OCI-LY1 (cell line): ENCODE results near the gene KCTD13.

Experiments used
- H2AFZ ChIP-seq: fragments of 200-600 bp; sonication (generic), shearing (Covaris generic); 2 replicates; pipeline ENCODE4 v1.6.0; 2014; ENCODE audit warnings: antibody characterized with exemption, mild to moderate bottlenecking, low read length
- H3F3A ChIP-seq: fragments of 200-600 bp; sonication (generic), shearing (Covaris generic); 2 replicates; pipeline ENCODE4 v1.6.0; 2014; ENCODE audit warnings: mild to moderate bottlenecking, antibody characterized with exemption, low read length, moderate library complexity; ENCODE audit not compliant: insufficient read depth
- H3K27ac ChIP-seq: fragments of 200-600 bp; sonication (generic); 2 replicates; pipeline ENCODE4 v1.5.1; 2014; ENCODE audit warnings: low read length, mixed run types, mild to moderate bottlenecking, low read depth; ENCODE audit not compliant: poor library complexity, severe bottlenecking
- H3K27me3 ChIP-seq: fragments of 200-600 bp; sonication (generic); 2 replicates; pipeline ENCODE4 v1.6.0; 2014; ENCODE audit warnings: antibody characterized with exemption, mild to moderate bottlenecking, low read length, moderate library complexity; ENCODE audit not compliant: insufficient read depth
- H3K36me3 ChIP-seq: fragments of 200-600 bp; sonication (generic); 2 replicates; pipeline ENCODE4 v1.6.1; 2014; ENCODE audit warnings: mild to moderate bottlenecking, antibody characterized with exemption, low read length, moderate library complexity, mixed read lengths; ENCODE audit not compliant: insufficient read depth
- H3K4me1 ChIP-seq: fragments of 200-600 bp; sonication (generic); 2 replicates; pipeline ENCODE4 v1.5.1; 2014; ENCODE audit warnings: mild to moderate bottlenecking, low read length, moderate library complexity; ENCODE audit not compliant: insufficient read depth, severe bottlenecking
- H3K4me2 ChIP-seq: fragments of 200-600 bp; sonication (generic), shearing (Covaris generic); 2 replicates; pipeline ENCODE4 v1.6.1; 2014; ENCODE audit warnings: low read length
- H3K4me3 ChIP-seq: fragments of 200-600 bp; sonication (generic); 2 replicates; pipeline ENCODE4 v1.5.1; 2014; ENCODE audit warnings: low read length, low read depth, mild to moderate bottlenecking, mixed read lengths; ENCODE audit not compliant: poor library complexity, severe bottlenecking
- H3K79me2 ChIP-seq: fragments of 200-600 bp; shearing (Covaris generic); 2 replicates; pipeline ENCODE4 v1.6.1; 2016; ENCODE audit warnings: mixed run types, low read length, mixed read lengths; ENCODE audit not compliant: insufficient read depth
- H3K9ac ChIP-seq: fragments of 200-600 bp; sonication (generic), shearing (Covaris generic); 2 replicates; pipeline ENCODE4 v1.6.1; 2014; ENCODE audit warnings: mild to moderate bottlenecking, low read length, mixed read lengths
- H3K9me2 ChIP-seq: fragments of 200-600 bp; sonication (generic), shearing (Covaris generic); 2 replicates; pipeline ENCODE4 v1.6.1; 2014; ENCODE audit warnings: low read depth, mild to moderate bottlenecking, low read length, mixed read lengths
- H3K9me3 ChIP-seq: fragments of 200-600 bp; shearing (Covaris generic); 2 replicates; pipeline ENCODE4 v1.6.1; 2014; ENCODE audit warnings: low read length, mixed read lengths
- H4K20me1 ChIP-seq: fragments of 200-600 bp; sonication (generic), shearing (Covaris generic); 2 replicates; pipeline ENCODE4 v1.6.0; 2016; ENCODE audit warnings: mild to moderate bottlenecking, low read length; ENCODE audit not compliant: insufficient read depth
- EZH2 ChIP-seq: fragments of 200-600 bp; sonication (generic), shearing (Covaris generic); IDR thresholded peaks from 2 replicates; pipeline ENCODE4 v1.8.0; 2017; ENCODE audit warnings: borderline replicate concordance, mixed run types, mild to moderate bottlenecking, antibody characterized with exemption, low read length, moderate library complexity, mixed read lengths
- TF ChIP-seq, protein P1 (sequence below): fragments of 200-600 bp; sonication (generic), shearing (Covaris generic); IDR thresholded peaks from 2 replicates; pipeline ENCODE4 v1.5.1; 2017; ENCODE audit warnings: mild to moderate bottlenecking, antibody characterized with exemption, low read length, moderate library complexity, mixed read lengths

Gene KCTD13

DNA sequence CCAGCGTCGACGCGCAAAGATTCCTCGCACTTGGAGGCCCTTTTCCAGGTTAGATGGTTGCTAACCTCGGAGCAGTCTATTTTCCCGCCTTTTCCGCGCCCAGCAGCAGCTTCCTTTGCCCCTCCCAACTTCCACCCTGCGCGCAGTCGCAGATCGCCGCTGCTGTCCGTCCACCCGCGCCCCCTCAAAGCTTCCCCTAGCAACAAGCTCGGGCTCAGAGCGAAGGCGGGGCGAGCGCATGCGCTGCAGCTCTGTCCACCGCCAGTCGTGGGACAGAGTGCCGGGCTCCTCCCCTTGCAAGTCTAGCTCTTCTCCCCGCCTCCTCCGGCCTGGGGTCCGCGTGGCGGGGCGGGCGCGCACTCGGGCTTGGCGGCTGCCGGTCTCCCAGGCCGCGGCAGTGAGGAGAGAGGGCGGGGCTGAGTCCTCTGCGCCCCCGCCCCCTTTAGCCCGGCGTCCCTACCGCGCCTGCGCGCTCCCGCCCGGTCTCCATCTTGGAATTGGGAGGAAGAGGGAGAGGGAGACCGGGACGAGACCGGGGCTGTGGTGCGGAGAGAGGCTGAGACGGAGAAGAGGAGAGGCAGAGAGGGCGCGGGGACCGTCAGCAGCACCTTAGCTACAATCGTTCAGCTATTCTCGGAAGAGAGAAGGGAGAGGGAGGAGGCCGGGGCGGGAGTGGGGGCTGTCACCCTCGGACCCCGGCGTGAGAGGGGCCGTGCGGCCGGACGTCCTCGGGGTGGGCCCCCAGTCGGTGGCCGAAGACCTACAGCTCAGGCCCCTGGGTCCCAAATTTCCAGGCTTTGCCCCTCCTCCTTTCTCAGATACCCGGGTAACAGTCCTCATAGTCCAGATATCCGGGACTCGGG is 47.6 kb upstream of the KCTD13 start, which contains the start of gene TAOK2:
Gene TAOK2, plus strand, starts transcription at position 485 of the 863 bp plus-strand sequence. CDS start 3,905 bp downstream, outside the sequence.
- H3K36me3 ChIP-seq = peaks cover 20% of the 10 kb centered on the region
- TF ChIP-seq, protein P1, sequence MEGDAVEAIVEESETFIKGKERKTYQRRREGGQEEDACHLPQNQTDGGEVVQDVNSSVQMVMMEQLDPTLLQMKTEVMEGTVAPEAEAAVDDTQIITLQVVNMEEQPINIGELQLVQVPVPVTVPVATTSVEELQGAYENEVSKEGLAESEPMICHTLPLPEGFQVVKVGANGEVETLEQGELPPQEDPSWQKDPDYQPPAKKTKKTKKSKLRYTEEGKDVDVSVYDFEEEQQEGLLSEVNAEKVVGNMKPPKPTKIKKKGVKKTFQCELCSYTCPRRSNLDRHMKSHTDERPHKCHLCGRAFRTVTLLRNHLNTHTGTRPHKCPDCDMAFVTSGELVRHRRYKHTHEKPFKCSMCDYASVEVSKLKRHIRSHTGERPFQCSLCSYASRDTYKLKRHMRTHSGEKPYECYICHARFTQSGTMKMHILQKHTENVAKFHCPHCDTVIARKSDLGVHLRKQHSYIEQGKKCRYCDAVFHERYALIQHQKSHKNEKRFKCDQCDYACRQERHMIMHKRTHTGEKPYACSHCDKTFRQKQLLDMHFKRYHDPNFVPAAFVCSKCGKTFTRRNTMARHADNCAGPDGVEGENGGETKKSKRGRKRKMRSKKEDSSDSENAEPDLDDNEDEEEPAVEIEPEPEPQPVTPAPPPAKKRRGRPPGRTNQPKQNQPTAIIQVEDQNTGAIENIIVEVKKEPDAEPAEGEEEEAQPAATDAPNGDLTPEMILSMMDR = no peak
- TF ChIP-seq EZH2 = no peak
- peak within 1 kb of the TSS; percentile 85 for H3K4me3 ChIP-seq
- no peaks in the 10 kb centered on the region for H3K27me3 ChIP-seq
- no peaks in the 10 kb centered on the region for H3K9me2 ChIP-seq
- H2AFZ ChIP-seq = no peak within 1 kb of the TSS
- H3K27ac ChIP-seq = peak within 1 kb of the TSS; percentile 46
- peak within 1 kb of the TSS; percentile 95 for H3K9ac ChIP-seq
- no peaks in the 10 kb centered on the region for H4K20me1 ChIP-seq
- H3F3A ChIP-seq = no peaks in the 10 kb centered on the region; the same call in 1 of the 2 replicates
- no peaks in the 10 kb centered on the region for H3K9me3 ChIP-seq
- peak within 1 kb of the TSS; percentile 93 for H3K4me2 ChIP-seq
- peaks cover 11% of the 10 kb centered on the region for H3K79me2 ChIP-seq
- peaks cover 25% of the 10 kb centered on the region for H3K4me1 ChIP-seq

DNA sequence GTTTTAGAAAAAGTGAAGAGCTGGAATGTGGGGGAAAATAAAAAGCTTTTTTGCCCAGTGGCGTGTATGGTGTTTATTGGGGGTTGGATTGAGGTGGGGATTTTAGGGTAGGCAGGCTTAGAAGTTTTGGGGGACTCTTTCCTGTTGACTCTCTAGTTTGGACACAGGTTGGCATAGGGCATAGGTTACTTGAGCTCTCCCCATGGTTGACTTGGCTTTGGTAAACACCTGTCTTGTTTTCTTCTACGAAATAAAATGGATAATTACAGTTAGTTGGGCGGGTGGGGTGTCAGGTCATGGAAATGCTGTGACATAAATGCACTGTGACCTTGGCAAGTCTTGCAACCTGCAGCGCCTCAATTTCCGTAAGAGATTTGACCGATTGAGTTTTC is 47.0 kb upstream of the KCTD13 start:
- Histone ChIP-seq H3K9me3 (no peaks in the 10 kb centered on the region), H3K36me3 (peaks cover 20% of the 10 kb centered on the region), H3K9ac (no peak overlapping the region), H3F3A (no peaks in the 10 kb centered on the region; the same call in 1 of the 2 replicates), H3K9me2 (no peaks in the 10 kb centered on the region), H2AFZ (no peak overlapping the region), H3K4me2 (no peak overlapping the region), H3K79me2 (peaks cover 11% of the 10 kb centered on the region), H3K27me3 (no peaks in the 10 kb centered on the region), H3K4me1 (peaks cover 25% of the 10 kb centered on the region), H3K27ac (peak overlapping the region; percentile 8), H4K20me1 (no peaks in the 10 kb centered on the region), H3K4me3 (no peak overlapping the region)
- TF ChIP-seq, protein P1 = no peak
- no peak for TF ChIP-seq EZH2

DNA sequence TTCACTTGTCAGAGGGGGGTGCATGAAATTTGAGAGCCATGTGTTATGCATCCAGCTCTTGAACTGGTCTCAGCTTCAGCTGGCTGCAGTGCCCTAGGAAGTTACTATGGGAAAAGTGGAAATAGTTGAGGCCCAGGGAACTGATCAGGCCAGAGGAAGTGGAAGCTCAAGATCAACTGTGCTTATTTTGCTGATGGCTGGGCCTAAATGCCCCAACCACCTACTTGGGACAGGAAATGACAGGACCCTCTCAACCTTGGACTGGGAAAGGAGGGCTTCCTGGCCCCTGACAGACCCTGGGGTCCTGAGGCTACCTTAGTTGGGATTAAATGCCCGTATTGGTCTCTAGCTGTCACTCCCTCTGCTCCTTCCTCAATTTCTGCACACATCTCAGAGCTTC is 46.5 kb upstream of the KCTD13 start:
- no peaks in the 10 kb centered on the region; the same call in 1 of the 2 replicates for H3F3A ChIP-seq
- no peak overlapping the region for H2AFZ ChIP-seq
- peaks cover 11% of the 10 kb centered on the region for H3K79me2 ChIP-seq
- H3K9ac ChIP-seq = no peak overlapping the region
- no peak overlapping the region for H3K4me3 ChIP-seq
- no peaks in the 10 kb centered on the region for H3K27me3 ChIP-seq
- H3K36me3 ChIP-seq = peaks cover 19% of the 10 kb centered on the region
- TF ChIP-seq, protein P1 = no peak
- TF ChIP-seq EZH2 = no peak
- no peaks in the 10 kb centered on the region for H3K9me2 ChIP-seq
- H3K4me2 ChIP-seq = no peak overlapping the region
- H3K9me3 ChIP-seq = no peaks in the 10 kb centered on the region
- H3K27ac ChIP-seq = no peak overlapping the region
- H4K20me1 ChIP-seq = no peaks in the 10 kb centered on the region
- H3K4me1 ChIP-seq = peaks cover 25% of the 10 kb centered on the region
